Measurements from ENCODE around the gene HSD17B3. TPM values are rescaled to one million over a fixed set of nuclear protein-coding genes. Genes with fewer than 3 reads are reported as not detected.

HSD17B3 gene
- polyA plus RNA-seq, 1 donor (not counting 4 experiments of a cell fraction or from before 2014, with no cell fraction given), result 0.17 TPM

- Histone ChIP-seq H3K79me2 (ENCODE audit: control insufficient read depth, insufficient read depth, low read length) (no peaks in the 10 kb centered on the region), H3K4me1 (ENCODE audit: control insufficient read depth, extremely low read depth, insufficient read depth, low read length) (peaks cover 3% of the 10 kb centered on the region), H3K4me2 (ENCODE audit: control insufficient read depth, extremely low read depth, insufficient read depth, low read depth, low read length) (peak overlapping the region; percentile 62), H2AFZ (ENCODE audit: control insufficient read depth, low read length) (no peak overlapping the region), H3K27ac (ENCODE audit: control insufficient read depth, insufficient read depth, low read length) (no peak overlapping the region), H3K4me3 (ENCODE audit: control insufficient read depth in 2 of 3, extremely low read depth in 1 of 3, insufficient read depth in 2 of 3, low read depth in 1 of 3, low read length in 3 of 3) (peak overlapping the region in 2 of 3 experiments; percentile 18 to 52), H4K20me1 (ENCODE audit: control insufficient read depth, extremely low read depth, insufficient read depth, low read length) (no peaks in the 10 kb centered on the region), H3K27me3 (ENCODE audit: control insufficient read depth, extremely low read depth, insufficient read depth, low read length) (peaks cover 68% of the 10 kb centered on the region), H3K9me1 (ENCODE audit: control insufficient read depth, extremely low read depth, insufficient read depth, low read length) (no peaks in the 10 kb centered on the region), H3K9ac (ENCODE audit: control insufficient read depth, extremely low read depth, insufficient read depth, low read length) (no peak overlapping the region), H3K36me3 (ENCODE audit: control insufficient read depth in 2 of 2, extremely low read depth in 1 of 2, insufficient read depth in 2 of 2, low read length in 2 of 2) (no peaks in the 10 kb centered on the region), H3K9me3 (ENCODE audit: control insufficient read depth, low read depth, low read length) (no peaks in the 10 kb centered on the region)
- dilution Hi-C loops (cut with MboI; ENCODE audit: extremely low pct_ligation_motif_present, low sequenced_read_pairs), result no loop called here
- no peak for FAIRE-seq
- DNase-seq (ENCODE audit: low read depth, low spot score), result no peak
- TF ChIP-seq EZH2 (IDR thresholded peaks at IDR 0.05; ENCODE audit: low read length) (no peak), CTCF (optimal IDR thresholded peaks at IDR 0.05 in 1 of 3, IDR thresholded peaks at IDR 0.05 in 1 of 3, conservative IDR thresholded peaks at IDR 0.05 in 1 of 3; ENCODE audit: extremely low read depth in 1 of 3, insufficient read depth in 2 of 3, low read length in 3 of 3) (peak; percentile 87 to 94 (median 94))
Measured at GRCh38 chr9:96217754-96218693, 84.0 kb downstream of the HSD17B3 start.

GRCh38 chr9:96217294-96217707, 84.7 kb downstream of the HSD17B3 start:
- H3K27ac ChIP-seq (ENCODE audit: control insufficient read depth, insufficient read depth, low read length), result no peak overlapping the region
- dilution Hi-C loops (cut with MboI; ENCODE audit: extremely low pct_ligation_motif_present, low sequenced_read_pairs), result no loop called here
- no peaks in the 10 kb centered on the region for H4K20me1 ChIP-seq (ENCODE audit: control insufficient read depth, extremely low read depth, insufficient read depth, low read length)
- TF ChIP-seq CTCF (optimal IDR thresholded peaks at IDR 0.05 in 1 of 3, IDR thresholded peaks at IDR 0.05 in 1 of 3, conservative IDR thresholded peaks at IDR 0.05 in 1 of 3; ENCODE audit: extremely low read depth in 1 of 3, insufficient read depth in 2 of 3, low read length in 3 of 3) (no peak), EZH2 (IDR thresholded peaks at IDR 0.05; ENCODE audit: low read length) (no peak)
- FAIRE-seq (no peak), DNase-seq (ENCODE audit: low read depth, low spot score) (no peak)
- H3K27me3 ChIP-seq (ENCODE audit: control insufficient read depth, extremely low read depth, insufficient read depth, low read length), result peaks cover 61% of the 10 kb centered on the region
- H3K4me1 ChIP-seq (ENCODE audit: control insufficient read depth, extremely low read depth, insufficient read depth, low read length), result peaks cover 3% of the 10 kb centered on the region
- no peaks in the 10 kb centered on the region for H3K9me3 ChIP-seq (ENCODE audit: control insufficient read depth, low read depth, low read length)
- H2AFZ ChIP-seq (ENCODE audit: control insufficient read depth, low read length), result no peak overlapping the region
- H3K4me3 ChIP-seq (ENCODE audit: control insufficient read depth in 2 of 3, extremely low read depth in 1 of 3, insufficient read depth in 2 of 3, low read depth in 1 of 3, low read length in 3 of 3), result no peak overlapping the region
- no peaks in the 10 kb centered on the region for H3K9me1 ChIP-seq (ENCODE audit: control insufficient read depth, extremely low read depth, insufficient read depth, low read length)
- no peak overlapping the region for H3K9ac ChIP-seq (ENCODE audit: control insufficient read depth, extremely low read depth, insufficient read depth, low read length)
- H3K4me2 ChIP-seq (ENCODE audit: control insufficient read depth, extremely low read depth, insufficient read depth, low read depth, low read length), result no peak overlapping the region
- no peaks in the 10 kb centered on the region for H3K79me2 ChIP-seq (ENCODE audit: control insufficient read depth, insufficient read depth, low read length)
- no peaks in the 10 kb centered on the region for H3K36me3 ChIP-seq (ENCODE audit: control insufficient read depth in 2 of 2, extremely low read depth in 1 of 2, insufficient read depth in 2 of 2, low read length in 2 of 2)
